Measurements from ENCODE around the gene CFAP99.

DNA sequence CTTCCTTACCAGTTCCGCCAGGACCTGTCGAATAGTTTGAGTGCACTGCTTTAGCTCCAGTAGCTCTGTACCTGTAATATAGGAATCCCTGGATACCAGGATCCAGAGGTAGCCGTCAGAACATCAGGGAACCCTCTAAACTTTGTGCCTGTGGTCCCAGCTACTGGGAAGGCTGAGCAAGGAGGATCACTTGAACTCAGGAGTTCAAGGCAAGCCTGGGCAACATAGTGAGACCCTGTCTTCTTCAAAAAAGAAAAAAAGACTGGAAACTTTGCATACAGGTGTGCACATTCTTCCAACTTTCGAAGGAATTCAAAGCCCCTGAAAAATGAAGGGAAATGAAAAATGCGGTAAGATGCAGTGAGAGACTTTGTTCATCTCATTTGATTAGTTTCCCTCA, 85.1 kb downstream of the CFAP99 start:
- TF ChIP-seq YY1 (IDR thresholded peaks at IDR 0.05; ENCODE audit: insufficient read depth, insufficient read length): no peak
- no peak for TF ChIP-seq SUZ12 (IDR thresholded peaks at IDR 0.05; ENCODE audit: extremely low read depth, insufficient read depth, insufficient read length)
- TF ChIP-seq ZNF274 (IDR thresholded peaks at IDR 0.05; ENCODE audit: low read depth, low read length): no peak

All from NT2/D1 (cell line).